ENCODE data around the gene SLC35E1. TPM values are rescaled to one million over a fixed set of nuclear protein-coding genes. Genes with fewer than 3 reads are reported as not detected.
A peak's percentile ranks its signal among the peaks of the same experiment; 100 is the strongest.

The SLC35E1 gene
- total and polyA plus RNA-seq, 2 donors from 2014 or later: 19.8 to 47.1 TPM

- no peak overlapping the region for H3K4me3 ChIP-seq (ENCODE audit: low read length in 3 of 3)
- intact Hi-C loops (cut with DNase I): no loop called here
- H3K9ac ChIP-seq (ENCODE audit: low read length in 3 of 3): no peak overlapping the region
- FAIRE-seq: no peak
- TF ChIP-seq, protein P1, sequence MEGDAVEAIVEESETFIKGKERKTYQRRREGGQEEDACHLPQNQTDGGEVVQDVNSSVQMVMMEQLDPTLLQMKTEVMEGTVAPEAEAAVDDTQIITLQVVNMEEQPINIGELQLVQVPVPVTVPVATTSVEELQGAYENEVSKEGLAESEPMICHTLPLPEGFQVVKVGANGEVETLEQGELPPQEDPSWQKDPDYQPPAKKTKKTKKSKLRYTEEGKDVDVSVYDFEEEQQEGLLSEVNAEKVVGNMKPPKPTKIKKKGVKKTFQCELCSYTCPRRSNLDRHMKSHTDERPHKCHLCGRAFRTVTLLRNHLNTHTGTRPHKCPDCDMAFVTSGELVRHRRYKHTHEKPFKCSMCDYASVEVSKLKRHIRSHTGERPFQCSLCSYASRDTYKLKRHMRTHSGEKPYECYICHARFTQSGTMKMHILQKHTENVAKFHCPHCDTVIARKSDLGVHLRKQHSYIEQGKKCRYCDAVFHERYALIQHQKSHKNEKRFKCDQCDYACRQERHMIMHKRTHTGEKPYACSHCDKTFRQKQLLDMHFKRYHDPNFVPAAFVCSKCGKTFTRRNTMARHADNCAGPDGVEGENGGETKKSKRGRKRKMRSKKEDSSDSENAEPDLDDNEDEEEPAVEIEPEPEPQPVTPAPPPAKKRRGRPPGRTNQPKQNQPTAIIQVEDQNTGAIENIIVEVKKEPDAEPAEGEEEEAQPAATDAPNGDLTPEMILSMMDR (IDR thresholded peaks at IDR 0.05; ENCODE audit: borderline replicate concordance, extremely low read depth, insufficient read depth): no peak
- H3K9me3 ChIP-seq (ENCODE audit: control insufficient read depth in 2 of 3, insufficient read depth in 1 of 3, low read length in 3 of 3): no peaks in the 10 kb centered on the region
- peaks cover 2 to 67% (median 27%) of the 10 kb centered on the region in 3 donors for H3K36me3 ChIP-seq (ENCODE audit: control insufficient read depth in 2 of 3, insufficient read depth in 3 of 3, low read length in 3 of 3)
- H3K27me3 ChIP-seq (ENCODE audit: control insufficient read depth, insufficient read depth, low read length): no peaks in the 10 kb centered on the region
- peak in 2 of 5 donors; percentile 20 to 22 for DNase-seq
- H3K27ac ChIP-seq (ENCODE audit: low read depth in 2 of 2, low read length in 2 of 2): no peak overlapping the region
- peaks cover 0 to 14% (median 10%) of the 10 kb centered on the region in 3 donors for H3K4me1 ChIP-seq (ENCODE audit: control insufficient read depth in 2 of 3, insufficient read depth in 2 of 3, low read depth in 1 of 3, low read length in 3 of 3)
Measured at GRCh38 chr19:16525751-16526481, 46.3 kb downstream of the SLC35E1 start.

DNA sequence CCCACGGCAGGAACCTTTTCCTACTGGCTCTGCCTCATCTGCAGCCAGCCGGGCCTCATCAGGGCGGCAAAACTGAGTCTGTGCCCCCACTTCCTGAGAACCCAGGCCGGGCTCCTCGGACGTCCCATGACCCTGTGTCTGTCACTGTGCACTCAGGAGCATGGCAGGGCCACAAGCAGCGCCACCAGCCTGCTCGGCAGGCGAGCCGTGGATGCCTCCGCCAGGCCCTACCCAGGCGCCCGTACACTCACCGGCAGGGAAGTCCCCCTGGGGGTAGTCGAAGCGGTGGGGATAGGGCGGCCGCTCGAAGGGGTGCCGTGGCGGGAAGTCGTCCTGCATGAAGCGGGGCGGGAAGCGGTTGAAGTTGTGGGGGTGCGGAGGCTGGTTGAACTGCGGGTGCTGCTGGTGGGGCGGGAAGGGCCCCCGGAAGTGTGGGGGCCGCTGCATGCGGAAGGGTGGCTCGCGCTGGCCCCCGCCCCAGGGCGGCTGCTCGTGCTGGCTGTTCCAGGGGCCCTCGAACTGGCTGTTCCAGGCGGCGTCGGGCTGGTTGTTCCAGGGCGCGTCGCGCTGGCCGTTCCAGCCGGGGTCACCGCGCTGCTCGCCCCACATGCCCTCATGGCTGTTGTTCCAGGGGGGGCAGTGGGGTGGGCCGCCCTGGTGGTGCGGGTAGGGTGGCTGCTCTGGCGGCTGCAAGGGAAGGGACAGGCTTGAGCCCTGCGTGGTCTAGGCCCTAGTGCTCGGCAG, 47.1 kb downstream of the SLC35E1 start:
- DNase-seq: no peak
- H3K4me3 ChIP-seq (ENCODE audit: low read length in 3 of 3): no peak overlapping the region
- TF ChIP-seq, protein P1 (IDR thresholded peaks at IDR 0.05; ENCODE audit: borderline replicate concordance, extremely low read depth, insufficient read depth): no peak

GRCh38 chr19:16522559-16523377, 49.4 kb downstream of the SLC35E1 start:
- H3K36me3 ChIP-seq (ENCODE audit: control insufficient read depth in 2 of 3, insufficient read depth in 3 of 3, low read length in 3 of 3): peaks cover 2 to 60% (median 23%) of the 10 kb centered on the region in 3 donors
- TF ChIP-seq, protein P1 (IDR thresholded peaks at IDR 0.05; ENCODE audit: borderline replicate concordance, extremely low read depth, insufficient read depth): no peak
- no peak overlapping the region for H3K4me3 ChIP-seq (ENCODE audit: low read length in 3 of 3)
- no peak overlapping the region for H3K9ac ChIP-seq (ENCODE audit: low read length in 3 of 3)
- H3K27ac ChIP-seq (ENCODE audit: low read depth in 2 of 2, low read length in 2 of 2): no peak overlapping the region
- no peaks in the 10 kb centered on the region for H3K27me3 ChIP-seq (ENCODE audit: control insufficient read depth, insufficient read depth, low read length)
- DNase-seq (no peak), FAIRE-seq (no peak)
- peaks cover 0 to 14% (median 10%) of the 10 kb centered on the region in 3 donors for H3K4me1 ChIP-seq (ENCODE audit: control insufficient read depth in 2 of 3, insufficient read depth in 2 of 3, low read depth in 1 of 3, low read length in 3 of 3)
- intact Hi-C loops (cut with DNase I): no loop called here
- H3K9me3 ChIP-seq (ENCODE audit: control insufficient read depth in 2 of 3, insufficient read depth in 1 of 3, low read length in 3 of 3): no peaks in the 10 kb centered on the region

More for the DNA sequence above, 47.1 kb downstream of the SLC35E1 start:
- Histone ChIP-seq H3K36me3 (ENCODE audit: control insufficient read depth in 2 of 3, insufficient read depth in 3 of 3, low read length in 3 of 3) (peaks cover 2 to 70% (median 30%) of the 10 kb centered on the region in 3 donors), H3K4me1 (ENCODE audit: control insufficient read depth in 2 of 3, insufficient read depth in 2 of 3, low read depth in 1 of 3, low read length in 3 of 3) (peaks cover 0 to 14% (median 10%) of the 10 kb centered on the region in 3 donors), H3K9me3 (ENCODE audit: control insufficient read depth in 2 of 3, insufficient read depth in 1 of 3, low read length in 3 of 3) (no peaks in the 10 kb centered on the region), H3K9ac (ENCODE audit: low read length in 3 of 3) (no peak overlapping the region), H3K27ac (ENCODE audit: low read depth in 2 of 2, low read length in 2 of 2) (no peak overlapping the region), H3K27me3 (ENCODE audit: control insufficient read depth, insufficient read depth, low read length) (no peaks in the 10 kb centered on the region)
- intact Hi-C loops (cut with DNase I): no loop called here
- no peak for FAIRE-seq

All from kidney (tissue), 14 donors.